ENCODE results near the gene HLCS.

HLCS gene

GRCh38 chr21:36724660-36725059 lies 241.8 kb downstream of the HLCS start:
- DNase-seq (ENCODE audit: low read depth in 2 of 2) = no peak

GRCh38 chr21:36723371-36723881 lies 243.0 kb downstream of the HLCS start:
- no peak for DNase-seq (ENCODE audit: low read depth in 2 of 2)

- no peak for DNase-seq (ENCODE audit: low read depth in 2 of 2)
These were observed 243.8 kb downstream of the HLCS start for GRCh38 chr21:36722370-36723368.

- DNase-seq (ENCODE audit: low read depth in 2 of 2) = no peak
These were observed 244.7 kb downstream of the HLCS start for GRCh38 chr21:36721817-36722216.

- no peak for DNase-seq (ENCODE audit: low read depth in 2 of 2)
These were observed 246.9 kb downstream of the HLCS start for GRCh38 chr21:36719614-36720013.

- DNase-seq (ENCODE audit: low read depth in 2 of 2) = no peak
These were observed 247.4 kb downstream of the HLCS start for GRCh38 chr21:36718951-36719501.

- DNase-seq (ENCODE audit: low read depth in 2 of 2) = no peak
These were observed 248.5 kb downstream of the HLCS start for GRCh38 chr21:36717976-36718375.

GRCh38 chr21:36716836-36717235 lies 249.6 kb downstream of the HLCS start:
- no peak for DNase-seq (ENCODE audit: low read depth in 2 of 2)

- DNase-seq (ENCODE audit: low read depth in 2 of 2) = no peak
These were observed 250.1 kb downstream of the HLCS start for GRCh38 chr21:36716387-36716786.

- no peak for DNase-seq (ENCODE audit: low read depth in 2 of 2)
These were observed 252.7 kb downstream of the HLCS start for GRCh38 chr21:36713746-36714145.

GRCh38 chr21:36710729-36711048 lies 255.8 kb downstream of the HLCS start:
- no peak for DNase-seq (ENCODE audit: low read depth in 2 of 2)

GRCh38 chr21:36709868-36710728 lies 256.4 kb downstream of the HLCS start:
- DNase-seq (ENCODE audit: low read depth in 2 of 2) = no peak

- no peak for DNase-seq (ENCODE audit: low read depth in 2 of 2)
These were observed 257.2 kb downstream of the HLCS start for GRCh38 chr21:36709030-36709867.

- no peak for DNase-seq (ENCODE audit: low read depth in 2 of 2)
These were observed 258.0 kb downstream of the HLCS start for GRCh38 chr21:36708286-36709029.

- DNase-seq (ENCODE audit: low read depth in 2 of 2) = no peak
These were observed 258.6 kb downstream of the HLCS start for GRCh38 chr21:36707763-36708285.

GRCh38 chr21:36706951-36707762 lies 259.3 kb downstream of the HLCS start:
- no peak for DNase-seq (ENCODE audit: low read depth in 2 of 2)

GRCh38 chr21:36706482-36706852 lies 260.0 kb downstream of the HLCS start:
- no peak for DNase-seq (ENCODE audit: low read depth in 2 of 2)

GRCh38 chr21:36705679-36706481 lies 260.6 kb downstream of the HLCS start:
- DNase-seq (ENCODE audit: low read depth in 2 of 2) = no peak
